SIG-M5 treated with dmso at 0.1 percent for 504 hours (cell line): Measurements from ENCODE around the gene BCCIP.

Source experiments
- DNase-seq: peaks from one replicate; lab custom pipeline; 2025; ENCODE audit not compliant: unreplicated experiment; lab: John Stamatoyannopoulos, UW

Gene BCCIP

DNA sequence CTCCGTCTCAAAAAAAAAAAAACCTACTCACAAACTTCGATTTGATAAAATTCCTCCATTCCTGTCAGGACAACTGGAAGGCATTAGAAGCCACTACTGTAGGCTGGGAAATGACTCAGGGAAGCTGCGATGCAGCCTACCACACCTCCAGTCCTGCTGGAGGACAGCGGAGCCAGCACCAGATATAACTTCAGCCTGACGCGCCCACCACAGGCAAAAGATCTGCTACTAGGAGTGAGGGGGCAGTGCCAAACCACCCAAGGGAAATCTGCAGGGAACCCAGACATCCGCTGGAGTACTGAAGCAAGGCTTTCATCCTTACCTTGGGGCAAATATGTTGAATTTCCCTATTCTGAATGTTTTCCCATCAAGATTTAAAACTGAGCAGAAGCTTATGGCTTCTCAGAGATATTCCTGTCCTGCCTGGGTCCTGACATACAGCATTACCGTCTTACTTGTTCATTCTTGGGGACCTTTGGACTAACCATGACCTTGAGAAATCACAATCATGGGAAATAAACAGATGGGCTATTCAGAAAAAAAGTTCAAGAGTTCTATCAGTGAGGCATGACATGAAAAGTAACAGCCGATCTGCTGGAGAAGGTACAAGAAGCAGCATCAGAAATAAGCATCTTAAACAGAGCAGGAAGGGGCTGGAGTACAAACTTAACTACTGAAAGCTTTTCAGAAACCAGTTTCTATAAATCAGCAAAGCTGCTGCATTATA, 20.4 kb downstream of the BCCIP start:
- no peak for DNase-seq

DNA sequence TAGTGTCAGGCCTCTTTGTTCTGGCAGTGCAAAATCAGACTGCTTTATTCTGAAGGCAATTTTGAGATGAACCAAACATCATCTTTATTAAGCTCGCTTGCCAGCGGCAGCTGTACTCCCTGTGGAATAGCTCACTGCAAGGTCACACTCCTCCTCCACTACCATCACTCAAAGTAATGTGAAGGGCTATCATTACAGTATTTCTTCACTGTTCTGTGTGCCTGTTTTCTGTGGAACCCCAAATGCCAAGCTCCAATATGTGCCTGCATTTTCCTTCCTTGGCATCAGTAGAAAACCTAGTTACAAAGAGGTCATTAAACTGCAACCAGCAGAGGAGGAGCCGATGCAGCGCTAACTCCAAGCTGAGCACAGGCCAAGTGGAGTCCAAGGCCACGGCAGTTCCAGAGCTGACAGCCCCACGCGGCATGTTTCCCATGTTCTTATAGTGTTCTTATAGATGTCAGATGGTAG, 21.4 kb downstream of the BCCIP start:
- DNase-seq, result no peak

DNA sequence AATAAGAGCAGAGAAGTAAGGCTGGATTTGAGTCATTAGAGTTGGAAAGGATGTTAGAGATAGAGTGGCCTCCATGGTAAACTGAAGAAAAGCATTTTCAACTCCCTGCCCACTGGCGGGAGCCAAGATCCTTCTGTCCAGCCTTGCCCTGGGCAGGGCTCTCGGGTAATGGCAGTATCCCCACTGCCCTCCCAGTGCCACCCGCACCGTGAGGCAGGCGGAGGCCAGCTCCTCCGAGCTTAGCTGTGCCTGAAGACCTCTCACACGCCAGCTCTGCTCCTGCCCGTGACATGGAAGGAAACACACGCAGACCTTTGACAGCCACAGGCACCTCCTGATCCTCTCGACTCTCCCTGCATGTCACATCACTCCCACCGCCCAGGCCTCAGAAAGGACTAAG, 22.3 kb downstream of the BCCIP start:
- DNase-seq, result no peak

DNA sequence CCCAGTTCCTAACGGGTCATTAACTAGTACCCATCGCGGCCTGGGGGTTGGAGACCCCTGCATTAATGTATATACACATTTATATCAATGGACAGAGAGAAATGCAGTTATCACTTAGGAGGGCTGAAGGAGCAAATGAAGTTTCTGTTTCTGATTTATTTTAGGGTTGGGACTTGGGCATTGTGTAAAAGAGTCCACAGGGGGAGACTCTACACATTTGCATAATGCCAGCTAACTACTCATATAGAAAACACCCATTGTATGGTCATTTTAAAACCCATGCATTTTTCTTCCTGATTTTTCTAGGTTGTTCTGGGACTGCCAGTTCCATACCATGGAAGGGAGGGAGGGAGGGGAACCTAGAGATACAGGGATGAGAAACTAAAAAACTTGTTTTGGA, 23.5 kb downstream of the BCCIP start:
- DNase-seq, result no peak

DNA sequence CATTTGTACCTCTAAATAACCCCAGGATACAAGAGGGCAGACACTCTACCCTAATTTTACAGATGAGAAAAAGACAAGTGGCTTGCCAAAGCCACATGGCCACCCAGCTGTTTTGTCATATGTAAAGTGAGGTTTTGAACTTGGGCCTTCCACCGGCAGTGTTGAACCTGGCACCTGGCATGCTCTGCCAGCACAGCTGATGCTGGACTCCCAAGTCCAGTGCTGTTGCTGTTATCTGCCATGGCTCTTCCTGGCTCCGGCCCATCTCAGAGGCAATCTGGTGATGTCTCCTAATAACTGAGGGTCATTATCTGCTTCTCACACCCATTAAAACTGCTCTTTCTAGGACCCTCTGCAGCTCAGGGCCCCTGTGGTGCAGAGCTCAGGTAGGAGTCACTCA, 25.0 kb downstream of the BCCIP start:
- no peak for DNase-seq

DNA sequence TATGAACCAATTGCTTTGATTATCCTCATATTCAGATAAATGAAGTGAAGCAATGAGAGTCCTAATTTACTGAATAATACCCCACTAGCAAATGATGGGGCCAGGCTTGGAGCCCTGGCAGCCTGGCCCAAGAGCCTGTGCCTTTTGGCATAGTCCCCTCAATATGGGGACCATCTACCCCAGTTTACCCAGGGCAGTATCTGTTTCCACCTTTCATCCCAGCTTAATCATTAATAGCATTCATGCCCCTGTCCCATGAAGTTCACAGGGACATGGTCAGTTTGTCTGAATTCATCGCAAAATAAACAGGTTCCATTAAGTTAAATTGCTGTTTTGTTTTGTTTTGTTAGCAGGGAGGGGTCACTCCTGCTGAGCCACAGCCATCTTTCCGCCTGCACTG, 25.5 kb downstream of the BCCIP start:
- DNase-seq, result no peak

DNA sequence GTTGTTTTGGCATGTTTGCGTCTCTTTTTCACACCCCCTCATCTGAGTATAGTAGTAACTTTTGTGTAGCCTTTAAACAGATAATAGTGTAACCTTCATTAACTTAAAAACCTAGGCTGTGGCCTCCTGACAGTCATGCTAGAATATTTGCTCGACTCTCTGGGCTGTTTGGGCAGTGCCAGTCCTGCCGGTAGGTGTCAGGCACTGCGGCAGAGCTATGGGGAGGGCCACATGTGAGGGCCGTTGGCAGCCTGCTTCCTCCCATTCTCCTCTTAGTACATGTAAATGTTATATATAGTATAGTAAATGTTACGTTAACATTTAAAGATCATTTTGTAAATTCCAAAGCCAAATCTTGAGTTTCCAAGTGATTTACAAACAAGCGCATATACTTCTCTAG, 26.1 kb downstream of the BCCIP start:
- no peak for DNase-seq

DNA sequence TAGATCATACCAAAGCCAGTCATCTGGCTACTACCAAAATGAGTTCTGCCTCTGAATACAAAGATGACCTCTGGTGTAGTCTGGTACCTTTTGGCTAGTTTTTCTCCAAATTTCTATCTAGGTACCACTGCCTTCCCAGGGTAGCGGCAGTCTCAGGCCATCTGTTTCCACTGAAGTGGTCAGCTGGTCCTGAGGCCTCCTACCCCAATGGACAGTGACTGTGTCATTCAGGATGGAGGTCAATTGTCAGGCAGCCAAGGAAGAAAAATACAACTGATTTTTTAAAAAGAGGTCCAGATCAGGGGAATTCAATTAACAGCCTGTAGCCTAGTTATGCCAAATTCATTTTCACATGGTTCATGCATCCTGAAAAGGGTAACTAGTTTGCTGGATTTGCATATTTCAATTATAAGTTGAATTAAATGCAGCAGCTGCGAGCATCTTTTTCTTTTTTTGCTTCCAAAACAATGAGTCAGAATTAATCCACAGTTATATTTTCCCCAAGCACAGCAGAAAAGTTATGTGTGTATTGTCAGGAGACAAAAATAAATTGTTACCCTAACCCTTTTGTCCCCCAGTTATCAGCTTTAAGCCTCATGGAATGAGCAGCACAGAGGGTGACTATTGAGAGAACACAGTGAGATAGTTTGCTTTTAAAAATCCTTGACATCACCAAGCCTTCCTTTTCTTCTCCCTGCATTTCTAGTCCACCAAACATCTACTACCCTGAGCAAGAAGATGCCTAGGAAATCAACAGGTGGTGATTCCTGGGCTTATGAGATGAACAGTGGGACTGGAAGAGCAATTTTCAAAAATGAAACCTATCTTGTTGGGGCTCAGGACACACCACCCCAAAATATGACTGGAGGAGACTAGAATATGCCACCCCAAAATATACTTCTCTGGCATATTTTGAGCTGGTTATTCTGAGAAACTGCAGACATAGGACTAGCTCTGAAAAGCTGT, 27.7 kb downstream of the BCCIP start:
- DNase-seq, result no peak

DNA sequence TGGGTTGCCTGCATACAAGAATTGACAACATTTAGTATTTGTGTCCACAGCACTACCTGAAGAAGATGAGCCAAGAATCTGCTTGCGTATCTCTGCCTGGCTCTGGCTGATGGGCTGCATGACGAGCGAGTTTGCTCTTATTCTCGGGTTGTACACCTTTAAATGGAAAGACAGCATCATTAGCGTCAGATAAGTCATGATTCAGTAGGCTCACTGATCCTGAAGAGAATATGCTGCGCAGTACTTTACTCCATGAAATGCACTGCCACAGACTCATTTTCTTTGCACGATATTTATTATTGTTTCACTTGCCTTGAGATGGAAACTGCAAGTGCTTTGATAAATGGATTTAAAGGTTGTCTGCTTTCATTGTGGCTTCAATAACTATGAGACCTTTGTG, 29.1 kb downstream of the BCCIP start:
- no peak for DNase-seq

DNA sequence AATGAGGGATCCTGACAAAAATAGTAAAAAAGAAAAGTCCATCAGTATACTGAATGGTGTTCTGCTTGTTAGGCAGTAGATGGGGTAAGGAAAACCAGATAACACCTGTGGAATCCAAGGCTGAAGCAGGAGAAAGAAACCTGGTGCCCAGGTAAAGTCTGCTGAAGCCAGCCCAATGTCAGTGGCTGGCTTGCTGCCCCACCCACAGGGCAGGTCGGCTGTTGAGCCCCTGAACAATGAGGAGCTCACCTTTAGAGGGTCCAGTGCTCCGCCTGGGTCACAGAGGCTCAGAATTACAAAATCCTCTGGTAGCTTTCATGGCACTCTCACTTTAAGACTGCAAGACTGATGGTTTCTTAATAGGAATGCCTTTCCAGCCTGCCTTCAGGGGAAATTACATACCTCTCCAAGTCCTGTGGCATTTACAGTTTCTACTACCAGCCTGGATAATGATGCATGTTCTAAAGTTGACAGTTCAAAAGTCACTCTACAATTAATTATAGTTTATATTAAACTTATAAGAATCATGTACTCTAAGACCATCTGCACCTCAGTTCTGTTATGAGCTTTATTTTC, 33.9 kb downstream of the BCCIP start:
- no peak for DNase-seq

DNA sequence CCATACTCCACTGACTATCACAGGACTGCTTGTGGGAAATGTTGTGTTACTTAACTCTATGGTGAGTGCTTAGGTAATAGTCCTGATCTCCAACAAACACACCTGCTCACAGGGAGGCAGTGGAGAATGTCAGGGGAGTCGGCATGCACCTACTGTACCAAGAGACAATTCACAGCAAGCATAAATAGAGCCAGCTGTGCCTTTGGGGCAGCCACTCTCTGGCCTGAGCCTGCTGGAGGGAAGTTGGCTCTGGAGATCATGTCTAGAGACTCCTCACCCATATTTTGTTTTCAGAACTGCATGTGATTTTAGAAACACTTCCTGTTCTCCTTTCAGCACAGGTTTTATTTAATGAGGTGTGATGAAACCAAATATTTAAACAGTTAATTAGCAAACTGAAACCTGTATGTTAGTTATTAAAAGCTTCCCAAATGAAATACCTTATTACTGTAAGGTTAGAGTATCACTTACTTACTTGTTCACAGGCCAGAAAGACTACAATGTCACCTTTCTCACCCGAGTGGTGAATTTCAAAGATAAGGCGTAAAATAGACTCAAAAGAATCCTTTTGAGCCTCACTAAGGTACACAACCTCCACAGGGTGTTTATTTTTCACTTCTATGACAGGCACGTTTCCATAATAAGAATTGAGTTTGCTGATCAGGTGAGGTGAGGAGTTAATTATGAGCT, 35.9 kb downstream of the BCCIP start:
- DNase-seq, result no peak

DNA sequence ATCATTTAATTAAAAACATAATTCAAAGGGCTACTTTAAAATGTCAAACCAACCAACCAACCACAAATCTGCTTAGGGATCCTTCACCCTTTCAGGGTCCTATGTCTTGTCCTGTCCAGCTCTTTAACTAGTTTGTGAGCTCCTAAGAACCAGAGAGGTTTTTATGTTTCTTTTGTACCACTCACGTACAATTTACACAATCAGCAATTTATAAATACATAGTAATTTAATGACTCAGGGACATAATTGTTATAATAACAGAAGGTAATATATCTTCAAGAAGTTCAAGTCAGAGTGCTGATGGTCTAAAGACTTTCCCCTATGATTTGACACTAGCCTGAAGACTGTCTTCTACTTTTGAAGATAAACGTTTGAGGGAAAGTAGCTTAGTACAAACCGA, 41.8 kb downstream of the BCCIP start:
- DNase-seq, result no peak

DNA sequence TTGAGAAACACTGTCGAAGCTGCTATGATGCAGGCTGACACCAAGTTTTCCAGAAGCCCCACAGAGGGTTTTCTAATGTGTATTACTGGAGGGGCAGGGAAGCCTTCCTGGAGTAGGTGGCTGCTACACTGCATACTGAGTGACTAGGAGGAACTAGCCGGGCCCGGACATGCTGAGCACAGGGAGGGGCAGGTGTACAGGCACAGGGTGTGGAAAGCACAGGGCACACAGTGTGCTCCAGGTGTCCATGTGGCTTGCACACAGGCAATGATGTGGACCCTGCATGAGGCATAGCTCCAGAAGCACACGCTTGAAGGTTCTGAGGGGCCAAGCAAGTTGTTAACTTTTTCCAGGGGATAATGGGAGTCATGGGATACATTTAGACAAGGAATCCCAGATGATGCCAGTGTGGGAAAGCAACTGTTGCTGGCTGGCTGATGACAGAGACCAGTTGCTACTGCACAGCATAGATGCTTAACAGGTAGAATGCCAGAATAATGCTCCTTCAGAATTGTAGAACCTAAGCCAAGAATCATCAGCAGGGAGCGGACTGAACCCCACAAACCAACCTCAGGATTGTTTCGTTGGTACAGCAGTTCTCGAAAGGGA, 43.2 kb downstream of the BCCIP start:
- DNase-seq, result no peak

DNA sequence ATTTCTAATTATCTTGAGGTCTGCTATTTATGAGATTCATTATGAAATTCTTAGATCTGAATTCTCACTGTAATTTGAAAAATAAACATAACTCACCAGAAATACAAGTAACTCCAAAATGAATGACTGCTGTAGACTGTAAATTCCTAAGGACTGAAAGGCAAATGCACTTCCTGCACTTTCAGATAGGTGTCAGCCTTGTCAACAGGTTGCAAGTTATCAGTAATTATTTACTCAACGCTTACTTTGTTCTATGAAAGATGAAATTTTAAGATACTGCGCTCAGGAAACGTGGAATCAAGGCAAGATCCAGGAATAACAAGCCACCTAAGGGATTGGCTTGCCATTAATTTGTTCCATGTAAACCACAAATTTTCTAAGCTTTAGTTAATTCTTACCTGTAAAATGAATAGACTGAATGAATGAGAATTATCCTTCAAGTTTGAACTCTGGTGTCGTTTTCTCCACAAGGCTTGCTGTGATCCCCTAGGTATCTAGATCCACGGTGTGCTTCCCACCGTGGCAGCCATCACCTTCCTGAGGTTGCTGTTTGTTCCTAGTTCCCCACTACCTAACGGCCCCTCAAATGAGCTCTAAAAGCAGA, 45.1 kb downstream of the BCCIP start:
- DNase-seq, result peak; percentile 29

DNA sequence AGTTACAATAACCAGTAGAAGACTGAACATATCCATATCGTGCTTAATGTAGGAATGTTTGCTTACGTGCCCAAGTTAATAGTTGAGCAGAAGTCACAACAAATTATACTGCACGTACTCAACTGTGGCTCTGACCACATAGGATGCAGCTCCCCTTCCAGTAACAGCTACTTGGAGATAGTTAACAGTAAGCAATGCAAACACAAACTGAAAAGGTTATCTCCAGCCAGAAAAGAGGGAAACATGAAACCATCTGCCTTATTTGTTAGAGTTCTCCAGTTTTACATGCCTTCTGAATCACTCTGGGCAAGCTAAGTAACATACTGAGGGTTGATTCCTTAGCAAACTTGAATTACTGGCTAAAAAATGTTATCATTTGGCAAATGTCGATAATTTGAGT, 48.0 kb downstream of the BCCIP start:
- DNase-seq, result no peak

DNA sequence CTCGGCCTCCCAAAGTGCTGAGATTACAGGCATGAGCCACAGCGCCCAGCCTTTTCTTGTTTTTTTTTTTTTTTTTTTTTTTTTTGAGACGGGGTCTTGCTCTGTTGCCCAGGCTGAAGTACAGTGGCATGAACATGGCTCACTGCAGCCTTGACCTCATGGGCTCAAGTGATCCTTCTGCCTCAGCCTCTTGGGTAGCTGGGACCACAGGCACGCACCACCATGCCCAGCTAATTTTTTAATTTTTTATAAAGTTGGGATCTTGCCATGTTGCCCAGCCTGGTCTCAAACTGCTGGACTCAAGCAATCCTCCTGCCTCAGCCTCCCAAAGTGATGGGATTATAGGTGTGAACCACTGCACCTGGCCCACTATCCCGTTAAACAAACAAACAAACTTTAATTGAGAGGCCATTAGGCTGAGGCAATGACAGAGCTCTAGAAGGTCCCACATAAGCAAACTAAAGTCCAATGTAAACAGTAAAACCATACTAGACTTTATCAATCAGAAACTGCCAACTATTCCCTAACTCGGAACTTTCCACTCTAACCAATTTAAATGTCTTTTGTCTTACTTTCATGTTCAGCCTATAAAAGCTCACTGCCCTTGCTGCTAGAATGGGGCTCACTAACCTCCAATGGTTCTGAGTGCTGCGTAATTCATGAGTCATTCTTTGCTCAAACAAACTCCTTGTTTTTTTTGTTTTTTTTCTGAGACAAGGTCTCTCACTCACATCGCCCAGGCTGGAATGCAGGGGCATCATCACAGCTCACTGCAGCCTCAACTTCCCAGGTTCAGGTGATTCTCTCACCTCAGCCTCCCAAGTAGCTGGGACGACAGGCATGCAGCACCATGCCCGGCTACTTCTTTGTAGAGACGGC, 55.9 kb downstream of the BCCIP start:
- no peak for DNase-seq

DNA sequence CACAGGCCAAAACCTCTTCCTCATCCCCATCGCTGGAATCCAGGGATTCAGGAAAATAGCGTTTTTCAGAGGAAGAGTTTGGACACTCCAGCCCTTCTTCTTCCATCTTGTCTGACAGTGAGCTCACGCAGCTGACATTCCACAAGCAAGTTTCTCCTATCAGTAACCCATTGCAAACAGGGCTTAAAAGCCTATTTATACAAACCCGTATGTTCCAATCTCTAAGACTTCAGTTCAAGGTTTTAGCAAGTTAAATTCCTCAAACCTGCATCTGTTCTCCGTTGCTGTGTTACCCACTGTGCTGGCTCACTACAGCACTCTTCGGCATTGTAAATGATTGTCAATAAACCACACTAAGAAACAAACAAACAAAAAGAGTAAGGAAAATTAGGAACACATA, 57.4 kb downstream of the BCCIP start:
- DNase-seq, result no peak

DNA sequence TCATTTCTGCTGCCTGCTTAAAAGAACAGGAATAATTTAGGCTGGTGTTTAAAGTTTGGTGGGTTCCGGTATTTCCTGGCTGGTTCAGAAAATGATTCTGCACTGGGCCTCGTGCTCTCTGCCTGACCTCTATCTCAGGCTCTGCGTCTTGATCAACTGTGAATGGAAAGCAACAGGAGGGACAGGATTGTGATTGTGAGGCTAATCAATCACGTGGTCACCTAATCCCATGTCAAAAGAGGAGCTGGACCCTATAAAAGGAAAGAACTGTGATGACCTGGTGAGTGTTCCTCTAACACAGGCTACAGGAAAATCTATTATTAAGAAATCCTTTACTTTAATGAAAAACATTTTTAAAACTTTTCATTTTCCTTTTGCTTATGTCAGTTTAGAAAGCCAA, 57.8 kb downstream of the BCCIP start, which contains the start of gene DHX32:
DHX32 (minus strand) TSS at position 101 of the 400 bp plus-strand sequence. CDS start 468 bp downstream, outside the sequence.
- DNase-seq, result no peak

DNA sequence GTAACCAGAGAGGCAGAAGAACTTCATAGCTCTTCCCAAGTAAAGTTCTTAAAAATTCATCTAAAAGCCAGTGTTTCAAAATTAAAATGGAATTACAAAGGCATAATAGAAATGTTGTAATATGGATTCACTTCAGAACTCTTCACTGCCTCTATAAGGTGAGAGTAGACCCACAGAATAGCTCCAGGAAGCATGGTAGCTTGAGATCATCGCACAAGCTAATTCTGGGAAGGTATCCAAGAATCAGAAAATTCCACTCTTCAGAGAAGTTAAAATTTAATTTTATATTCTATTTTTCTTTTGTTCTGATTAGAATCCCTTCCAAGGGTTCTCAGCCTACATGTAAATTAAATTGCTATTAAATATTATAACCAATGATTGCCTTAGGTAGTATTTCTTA, 59.2 kb downstream of the BCCIP start:
- DNase-seq, result no peak
